Measurements from ENCODE around the gene JARID2.

DNA sequence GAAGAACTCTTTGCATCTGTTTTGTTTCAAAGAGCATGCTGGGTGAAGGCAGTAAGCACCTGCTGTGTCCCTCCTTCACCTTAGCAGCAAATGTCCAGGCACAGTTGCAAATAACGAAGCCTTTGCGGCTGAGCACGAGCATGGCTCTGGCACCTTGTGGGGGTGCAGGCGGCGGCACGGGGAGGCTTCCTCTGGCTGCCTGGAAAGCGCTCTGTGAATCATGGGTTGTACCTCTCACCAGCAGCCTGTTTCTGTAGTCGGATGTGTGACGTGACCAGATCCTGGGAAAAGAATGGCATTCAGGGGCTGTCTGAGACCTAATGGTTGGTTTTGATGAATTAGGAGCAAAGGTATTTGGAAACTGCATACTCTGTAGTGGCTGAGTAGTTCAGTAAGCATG, 272.2 kb downstream of the JARID2 start:
- TF ChIP-seq, protein P1, sequence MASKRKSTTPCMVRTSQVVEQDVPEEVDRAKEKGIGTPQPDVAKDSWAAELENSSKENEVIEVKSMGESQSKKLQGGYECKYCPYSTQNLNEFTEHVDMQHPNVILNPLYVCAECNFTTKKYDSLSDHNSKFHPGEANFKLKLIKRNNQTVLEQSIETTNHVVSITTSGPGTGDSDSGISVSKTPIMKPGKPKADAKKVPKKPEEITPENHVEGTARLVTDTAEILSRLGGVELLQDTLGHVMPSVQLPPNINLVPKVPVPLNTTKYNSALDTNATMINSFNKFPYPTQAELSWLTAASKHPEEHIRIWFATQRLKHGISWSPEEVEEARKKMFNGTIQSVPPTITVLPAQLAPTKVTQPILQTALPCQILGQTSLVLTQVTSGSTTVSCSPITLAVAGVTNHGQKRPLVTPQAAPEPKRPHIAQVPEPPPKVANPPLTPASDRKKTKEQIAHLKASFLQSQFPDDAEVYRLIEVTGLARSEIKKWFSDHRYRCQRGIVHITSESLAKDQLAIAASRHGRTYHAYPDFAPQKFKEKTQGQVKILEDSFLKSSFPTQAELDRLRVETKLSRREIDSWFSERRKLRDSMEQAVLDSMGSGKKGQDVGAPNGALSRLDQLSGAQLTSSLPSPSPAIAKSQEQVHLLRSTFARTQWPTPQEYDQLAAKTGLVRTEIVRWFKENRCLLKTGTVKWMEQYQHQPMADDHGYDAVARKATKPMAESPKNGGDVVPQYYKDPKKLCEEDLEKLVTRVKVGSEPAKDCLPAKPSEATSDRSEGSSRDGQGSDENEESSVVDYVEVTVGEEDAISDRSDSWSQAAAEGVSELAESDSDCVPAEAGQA (IDR thresholded peaks at IDR 0.05; ENCODE audit: low read depth), result no peak
- TF ChIP-seq, protein P1 (CRISPR knock-in tag; IDR thresholded peaks at IDR 0.05; ENCODE audit: borderline replicate concordance), result no peak
- TF ChIP-seq CBX5 (CRISPR knock-in tag; IDR thresholded peaks at IDR 0.05; ENCODE audit: borderline replicate concordance), result no peak
- TF ChIP-seq THAP11 (CRISPR knock-in tag; IDR thresholded peaks at IDR 0.05), result no peak

All from HepG2 (cell line).